HFFc6 (cell line): ENCODE results near the gene C6orf132. TPM values are rescaled to one million over a fixed set of nuclear protein-coding genes. Genes with fewer than 3 reads are reported as not detected.

ENCODE experiments used
- DNase-seq: peaks from one replicate; pipeline ENCODE4 v3.0.0-alpha.2; 2018
- H3K27ac Mint-ChIP-seq: 2 replicates; pipeline ENCODE4 v1.8.0; 2020; ENCODE audit warnings: mild to moderate bottlenecking, mixed read lengths
- H3K27me3 Mint-ChIP-seq: 2 replicates; pipeline ENCODE4 v1.8.0; 2021; ENCODE audit warnings: mild to moderate bottlenecking, moderate library complexity, mixed read lengths; ENCODE audit not compliant: insufficient read depth
- H3K36me3 Mint-ChIP-seq: 2 replicates; pipeline ENCODE4 v1.8.0; 2021; ENCODE audit warnings: low read depth, mixed read lengths
- H3K4me1 Mint-ChIP-seq: 2 replicates; pipeline ENCODE4 v1.8.0; 2020; ENCODE audit warnings: low read depth, mixed read lengths
- H3K4me3 Mint-ChIP-seq: 2 replicates; pipeline ENCODE4 v1.8.0; 2020; ENCODE audit warnings: mild to moderate bottlenecking, moderate library complexity, mixed read lengths
- H3K9me3 Mint-ChIP-seq: 2 replicates; pipeline ENCODE4 v1.8.0; 2020; ENCODE audit warnings: mild to moderate bottlenecking, mixed read lengths
- total RNA-seq, 6 experiments: library from RNA; stranded (reverse); fragmentation: NEBNext Ultra II Directional; extraction: Animal tissue kit (Norgen Biotek cat#: 25700); gene quantifications; 2 replicates in 1 of 6; 3 replicates in 5 of 6; pipeline ENCODE4 v1.2.3, GENCODE V29; 2021
- TF ChIP-seq, protein P1 (sequence below): fragments of 200-600 bp; sonication (generic); IDR thresholded peaks from 2 replicates; pipeline ENCODE4 v1.5.0; 2021; ENCODE audit warnings: antibody characterized with exemption, mild to moderate bottlenecking

The C6orf132 gene
- total RNA-seq, 6 experiments from 2014 or later, result 4.7 to 6.6 (median 5.1) TPM

DNA sequence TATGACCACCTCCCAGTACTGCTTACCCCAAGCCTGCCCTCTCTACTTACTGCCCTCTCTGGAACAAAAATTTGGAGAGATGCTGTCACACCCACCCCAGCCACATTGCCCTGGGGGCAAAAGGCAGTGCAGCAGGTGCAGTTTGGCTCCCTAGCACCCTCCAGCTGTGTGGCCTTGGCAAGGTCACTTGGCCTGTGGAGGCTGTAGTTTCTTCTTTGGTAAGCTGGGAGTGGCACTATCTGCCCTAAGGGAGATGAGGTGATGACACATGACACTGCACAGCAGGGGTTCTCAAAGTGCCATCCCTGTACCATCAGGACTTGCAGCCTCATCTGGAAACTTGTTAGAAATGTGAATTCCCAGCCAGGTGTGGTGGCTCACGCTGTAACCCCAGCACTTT lies 47.3 kb downstream of the C6orf132 start:
- peaks cover 20% of the 10 kb centered on the region for H3K4me1 Mint-ChIP-seq
- no peak overlapping the region for H3K27ac Mint-ChIP-seq
- H3K36me3 Mint-ChIP-seq, result no peaks in the 10 kb centered on the region
- H3K4me3 Mint-ChIP-seq, result no peak overlapping the region
- no peak for DNase-seq
- H3K27me3 Mint-ChIP-seq, result peaks cover 14% of the 10 kb centered on the region
- H3K9me3 Mint-ChIP-seq, result no peaks in the 10 kb centered on the region
- TF ChIP-seq, protein P1, sequence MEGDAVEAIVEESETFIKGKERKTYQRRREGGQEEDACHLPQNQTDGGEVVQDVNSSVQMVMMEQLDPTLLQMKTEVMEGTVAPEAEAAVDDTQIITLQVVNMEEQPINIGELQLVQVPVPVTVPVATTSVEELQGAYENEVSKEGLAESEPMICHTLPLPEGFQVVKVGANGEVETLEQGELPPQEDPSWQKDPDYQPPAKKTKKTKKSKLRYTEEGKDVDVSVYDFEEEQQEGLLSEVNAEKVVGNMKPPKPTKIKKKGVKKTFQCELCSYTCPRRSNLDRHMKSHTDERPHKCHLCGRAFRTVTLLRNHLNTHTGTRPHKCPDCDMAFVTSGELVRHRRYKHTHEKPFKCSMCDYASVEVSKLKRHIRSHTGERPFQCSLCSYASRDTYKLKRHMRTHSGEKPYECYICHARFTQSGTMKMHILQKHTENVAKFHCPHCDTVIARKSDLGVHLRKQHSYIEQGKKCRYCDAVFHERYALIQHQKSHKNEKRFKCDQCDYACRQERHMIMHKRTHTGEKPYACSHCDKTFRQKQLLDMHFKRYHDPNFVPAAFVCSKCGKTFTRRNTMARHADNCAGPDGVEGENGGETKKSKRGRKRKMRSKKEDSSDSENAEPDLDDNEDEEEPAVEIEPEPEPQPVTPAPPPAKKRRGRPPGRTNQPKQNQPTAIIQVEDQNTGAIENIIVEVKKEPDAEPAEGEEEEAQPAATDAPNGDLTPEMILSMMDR, result no peak

GRCh38 chr6:42093582-42094329 lies 48.7 kb downstream of the C6orf132 start:
- TF ChIP-seq, protein P1, result no peak
- H3K27me3 Mint-ChIP-seq, result peaks cover 14% of the 10 kb centered on the region
- no peak overlapping the region for H3K4me3 Mint-ChIP-seq
- no peaks in the 10 kb centered on the region for H3K36me3 Mint-ChIP-seq
- no peak overlapping the region for H3K27ac Mint-ChIP-seq
- no peaks in the 10 kb centered on the region for H3K9me3 Mint-ChIP-seq
- no peak for DNase-seq
- peaks cover 8% of the 10 kb centered on the region for H3K4me1 Mint-ChIP-seq

- H3K27ac Mint-ChIP-seq, result no peak overlapping the region
- no peaks in the 10 kb centered on the region for H3K9me3 Mint-ChIP-seq
- no peaks in the 10 kb centered on the region for H3K36me3 Mint-ChIP-seq
- TF ChIP-seq, protein P1, result no peak
- no peak overlapping the region for H3K4me3 Mint-ChIP-seq
- no peak for DNase-seq
- peaks cover 14% of the 10 kb centered on the region for H3K27me3 Mint-ChIP-seq
- peaks cover 20% of the 10 kb centered on the region for H3K4me1 Mint-ChIP-seq
Measured at GRCh38 chr6:42091718-42092023, 50.7 kb downstream of the C6orf132 start.

DNA sequence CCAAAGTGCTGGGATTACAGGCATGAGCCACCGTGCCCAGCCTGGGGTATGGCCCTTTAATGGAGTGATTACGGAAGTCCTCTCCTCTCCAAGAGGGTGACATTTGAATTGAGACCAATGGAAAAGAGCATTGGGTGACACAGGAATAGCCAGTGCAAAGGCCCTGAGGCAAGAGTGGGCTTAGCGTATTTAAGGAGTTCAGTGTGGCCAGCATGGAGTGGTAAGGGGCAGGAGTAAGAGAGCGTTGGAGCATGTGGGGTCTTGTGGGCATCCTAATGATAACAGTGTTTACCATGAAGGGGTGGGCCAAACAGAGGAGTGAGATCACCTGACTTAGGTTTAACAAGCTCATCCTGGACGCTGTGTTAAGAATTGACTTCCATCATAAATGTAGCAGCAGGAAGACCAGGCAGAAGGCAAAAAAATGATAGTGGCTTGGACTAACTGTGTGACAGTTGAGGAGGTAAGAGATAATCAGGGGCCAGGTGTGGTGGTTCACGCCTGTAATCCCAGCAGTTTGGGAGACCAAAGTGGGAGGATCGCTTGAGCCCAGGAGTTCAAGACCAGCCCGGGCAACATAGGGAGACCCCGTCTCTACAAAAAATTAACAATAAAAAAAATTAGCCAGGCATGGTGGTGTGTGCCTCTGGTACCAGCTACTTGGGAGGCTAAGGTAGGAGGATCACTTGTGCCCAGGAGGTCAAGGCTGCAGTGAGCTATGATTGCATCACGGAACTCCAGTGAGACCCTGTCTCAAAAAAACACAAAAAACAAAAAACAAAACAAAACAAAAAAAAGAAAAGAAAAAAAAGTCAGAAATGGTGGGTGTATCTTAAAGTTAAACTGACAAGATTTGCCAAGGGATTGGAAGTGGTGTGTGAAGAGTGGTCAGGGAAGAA lies 51.4 kb downstream of the C6orf132 start:
- Mint-ChIP-seq H3K27me3 (peaks cover 13% of the 10 kb centered on the region), H3K36me3 (no peaks in the 10 kb centered on the region), H3K9me3 (no peaks in the 10 kb centered on the region), H3K4me1 (peaks cover 20% of the 10 kb centered on the region), H3K27ac (no peak overlapping the region), H3K4me3 (no peak overlapping the region)
- TF ChIP-seq, protein P1, result no peak
- DNase-seq, result no peak

DNA sequence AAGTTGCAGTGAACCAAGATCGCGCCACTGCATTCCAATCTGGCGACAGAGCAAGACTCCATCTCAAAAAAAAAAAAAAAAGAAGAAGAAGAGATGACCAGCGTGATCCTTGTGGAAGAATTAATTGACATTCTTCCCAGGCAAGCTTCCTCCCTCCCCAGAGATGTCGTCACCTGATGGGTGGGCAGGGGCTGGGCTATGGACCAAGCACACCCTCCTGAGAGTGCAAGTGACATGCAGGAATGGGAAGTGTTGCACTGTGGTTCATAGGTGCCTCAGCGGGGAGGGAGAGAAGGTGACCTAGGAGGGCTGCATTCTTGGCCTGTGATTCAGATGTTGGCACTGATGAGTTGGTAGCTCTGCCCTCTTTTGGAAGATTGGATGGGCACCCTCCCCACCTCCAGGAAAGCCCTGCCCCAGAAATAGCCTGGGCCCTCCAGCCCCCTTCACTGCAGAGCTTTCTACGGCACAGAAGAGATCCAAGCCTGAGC lies 54.3 kb downstream of the C6orf132 start:
- peak; percentile 23 for DNase-seq
- H3K36me3 Mint-ChIP-seq, result no peaks in the 10 kb centered on the region
- peaks cover 8% of the 10 kb centered on the region for H3K27me3 Mint-ChIP-seq
- TF ChIP-seq, protein P1, result no peak
- peak overlapping the region; percentile 7; the same call in 1 of the 2 replicates for H3K27ac Mint-ChIP-seq
- H3K4me3 Mint-ChIP-seq, result no peak overlapping the region
- H3K4me1 Mint-ChIP-seq, result peaks cover 15% of the 10 kb centered on the region
- no peaks in the 10 kb centered on the region for H3K9me3 Mint-ChIP-seq
